SK-N-MC (cell line): ENCODE measurements around the gene AFF2.

ENCODE experiments used
- DNase-seq: peaks from one replicate; pipeline ENCODE4 v3.0.0-alpha.2; 2011; ENCODE audit warnings: low read depth, low spot score
- H3K27ac ChIP-seq: fragments of 200-600 bp; sonication (generic); 2 replicates; pipeline ENCODE4 v1.5.1; 2016; ENCODE audit warnings: mixed run types
- H3K36me3 ChIP-seq: fragments of 200-600 bp; sonication (generic); 2 replicates; pipeline ENCODE4 v1.6.1; 2017; ENCODE audit warnings: antibody characterized with exemption, low read length, mixed read lengths; ENCODE audit not compliant: insufficient read depth
- H3K4me3 ChIP-seq: fragments of 200-600 bp; sonication (generic); 2 replicates; pipeline ENCODE4 v1.5.1; 2016
- H3K9ac ChIP-seq: fragments of 200-600 bp; sonication (generic); 2 replicates; pipeline ENCODE4 v1.8.0; 2017; ENCODE audit warnings: mixed run types, mixed read lengths; ENCODE audit not compliant: insufficient read length
- H3K9me3 ChIP-seq: fragments of 200-600 bp; sonication (generic); 2 replicates; pipeline ENCODE4 v1.6.1; 2017; ENCODE audit warnings: low read depth, mild to moderate bottlenecking, antibody characterized with exemption, low read length, moderate library complexity, mixed read lengths
- EZH2 ChIP-seq: fragments of 200-600 bp; sonication (generic); IDR thresholded peaks from one replicate; pipeline ENCODE4 v1.6.1; 2017; ENCODE audit warnings: antibody characterized with exemption
- FOXP2 ChIP-seq: optimal IDR thresholded peaks from 2 replicates; pipeline ENCODE3; 2011; ENCODE audit warnings: mild to moderate bottlenecking, moderate library complexity; ENCODE audit not compliant: insufficient read depth; ENCODE audit errors: extremely low read length, control extremely low read depth
- POLR2AphosphoS5 ChIP-seq: IDR thresholded peaks from 2 replicates; pipeline ENCODE4 v1.6.1; 2012; ENCODE audit warnings: mild to moderate bottlenecking, low read depth, low read length, borderline replicate concordance

Gene AFF2

DNA sequence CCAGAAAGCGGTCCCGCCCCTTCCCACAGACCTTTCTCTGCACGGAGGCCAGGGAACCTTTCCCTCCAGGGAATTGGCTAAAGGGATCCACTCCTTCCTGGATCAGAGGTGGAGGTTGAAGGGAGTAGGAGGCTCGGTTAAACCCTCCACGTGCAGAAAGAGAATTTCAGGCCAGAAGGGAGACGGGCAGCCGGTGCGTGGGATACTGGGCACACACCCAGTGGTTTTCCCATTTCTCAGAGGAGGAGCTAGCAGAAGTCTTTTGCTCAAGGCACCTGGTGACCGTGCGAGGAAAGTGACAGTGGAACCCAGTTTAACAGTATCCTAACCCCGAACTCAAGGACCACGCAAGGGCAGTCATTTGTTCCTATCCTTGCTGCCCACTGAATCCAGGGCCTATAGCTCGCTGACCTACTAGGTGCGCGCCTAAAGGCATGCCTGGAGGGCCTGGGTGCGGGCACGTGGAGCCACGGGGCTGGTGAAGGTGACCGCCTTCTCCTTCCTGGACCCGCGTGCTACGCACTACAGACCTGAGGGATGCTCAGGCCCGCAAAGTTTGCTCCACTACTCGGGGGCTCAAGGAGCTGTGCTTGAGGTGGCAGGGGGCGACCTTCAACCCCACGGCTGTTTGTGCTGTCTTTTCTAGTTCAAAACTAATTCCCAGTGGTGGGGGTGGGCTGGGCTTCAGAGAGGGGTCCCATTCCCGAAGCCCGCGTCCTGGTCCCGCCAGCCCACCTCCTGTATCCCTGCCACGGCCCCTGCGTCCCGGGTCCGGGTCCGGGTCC, 587 bp upstream of the AFF2 start:
- H3K4me3 ChIP-seq = no peak overlapping the region
- no peak overlapping the region for H3K9ac ChIP-seq
- no peaks in the 10 kb centered on the region for H3K36me3 ChIP-seq
- no peaks in the 10 kb centered on the region for H3K9me3 ChIP-seq
- TF ChIP-seq EZH2 (no peak), FOXP2 (no peak), POLR2AphosphoS5 (no peak)
- no peak for DNase-seq
- H3K27ac ChIP-seq = no peak overlapping the region

- H3K9ac ChIP-seq = no peak overlapping the region
- no peak overlapping the region for H3K27ac ChIP-seq
- no peak for DNase-seq
- no peaks in the 10 kb centered on the region for H3K36me3 ChIP-seq
- TF ChIP-seq FOXP2 = no peak
- no peak for TF ChIP-seq EZH2
- no peak for TF ChIP-seq POLR2AphosphoS5
- peak overlapping the region; percentile 56; the same call in 1 of the 2 replicates for H3K4me3 ChIP-seq
- H3K9me3 ChIP-seq = no peaks in the 10 kb centered on the region
Observed at GRCh38 chrX:148501386-148502066, 1.1 kb downstream of the AFF2 start.

GRCh38 chrX:148504506-148504905, 4.1 kb downstream of the AFF2 start:
- Histone ChIP-seq H3K4me3 (no peak overlapping the region), H3K9me3 (no peaks in the 10 kb centered on the region), H3K36me3 (no peaks in the 10 kb centered on the region), H3K9ac (no peak overlapping the region), H3K27ac (no peak overlapping the region)
- no peak for TF ChIP-seq POLR2AphosphoS5
- no peak for DNase-seq

- Histone ChIP-seq H3K9me3 (no peaks in the 10 kb centered on the region), H3K36me3 (no peaks in the 10 kb centered on the region), H3K9ac (no peak overlapping the region), H3K27ac (no peak overlapping the region), H3K4me3 (no peak overlapping the region)
- no peak for TF ChIP-seq EZH2
- no peak for TF ChIP-seq FOXP2
- TF ChIP-seq POLR2AphosphoS5 = no peak
- DNase-seq = no peak
Observed at GRCh38 chrX:148507418-148507817, 7.0 kb downstream of the AFF2 start.

DNA sequence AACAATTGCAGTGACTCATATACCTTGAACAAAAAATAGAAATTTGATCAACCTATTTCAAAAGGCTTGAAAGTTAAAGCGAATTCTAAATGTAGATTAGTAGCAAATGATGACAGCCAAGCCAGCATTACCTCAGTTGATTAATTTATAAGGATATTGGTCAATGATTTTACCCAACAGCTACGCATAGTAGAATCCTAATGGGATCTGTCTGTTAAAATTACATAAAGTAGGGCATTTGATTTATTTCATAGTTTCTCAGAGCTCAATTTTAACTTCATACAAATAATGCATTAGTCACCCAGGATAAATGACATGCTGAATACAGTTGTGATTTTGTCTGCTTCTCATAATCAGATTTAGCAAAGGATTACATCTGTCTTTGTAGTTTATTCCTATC, 12.0 kb downstream of the AFF2 start:
- H3K4me3 ChIP-seq = no peak overlapping the region
- no peak for TF ChIP-seq EZH2
- TF ChIP-seq POLR2AphosphoS5 = no peak
- TF ChIP-seq FOXP2 = no peak

DNA sequence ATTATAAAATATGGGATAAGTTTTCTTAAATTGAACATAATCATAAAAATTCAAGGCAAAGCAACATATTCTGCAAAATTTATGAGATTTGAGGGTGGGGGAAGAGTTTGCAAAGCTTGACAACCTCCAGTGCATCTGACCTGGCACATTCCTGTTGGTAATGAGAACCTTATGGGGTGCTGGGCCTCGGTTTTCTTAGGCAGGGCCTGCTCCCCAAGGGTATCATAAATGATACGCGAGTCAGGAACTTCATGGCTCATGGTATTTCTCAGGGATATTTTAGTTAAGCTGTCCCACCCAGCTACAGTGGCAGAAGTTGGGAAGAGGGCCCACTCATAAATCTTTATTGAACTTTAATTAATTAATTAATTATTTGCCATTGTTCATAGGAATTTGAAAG, 13.2 kb downstream of the AFF2 start:
- Histone ChIP-seq H3K4me3 (no peak overlapping the region), H3K36me3 (no peaks in the 10 kb centered on the region), H3K9me3 (no peaks in the 10 kb centered on the region), H3K9ac (no peak overlapping the region), H3K27ac (no peak overlapping the region)
- no peak for TF ChIP-seq FOXP2
- TF ChIP-seq EZH2 = no peak
- TF ChIP-seq POLR2AphosphoS5 = no peak
- no peak for DNase-seq

More for the DNA sequence above, 12.0 kb downstream of the AFF2 start:
- H3K9me3 ChIP-seq = no peaks in the 10 kb centered on the region
- no peak for DNase-seq
- H3K36me3 ChIP-seq = no peaks in the 10 kb centered on the region
- H3K27ac ChIP-seq = no peak overlapping the region
- no peak overlapping the region for H3K9ac ChIP-seq

GRCh38 chrX:148517176-148517575, 16.8 kb downstream of the AFF2 start:
- no peak overlapping the region for H3K9ac ChIP-seq
- no peaks in the 10 kb centered on the region for H3K36me3 ChIP-seq
- no peaks in the 10 kb centered on the region for H3K9me3 ChIP-seq
- no peak for DNase-seq
- no peak overlapping the region for H3K4me3 ChIP-seq
- no peak overlapping the region for H3K27ac ChIP-seq
- TF ChIP-seq EZH2 = no peak
- no peak for TF ChIP-seq FOXP2
- no peak for TF ChIP-seq POLR2AphosphoS5

GRCh38 chrX:148522006-148522405, 21.6 kb downstream of the AFF2 start:
- TF ChIP-seq POLR2AphosphoS5 (no peak), FOXP2 (no peak), EZH2 (no peak)

More at GRCh38 chrX:148522006-148522405, 21.6 kb downstream of the AFF2 start:
- Histone ChIP-seq H3K9ac (no peak overlapping the region), H3K4me3 (no peak overlapping the region), H3K36me3 (no peaks in the 10 kb centered on the region), H3K27ac (no peak overlapping the region), H3K9me3 (no peaks in the 10 kb centered on the region)
- no peak for DNase-seq
